Measurements from ENCODE around the gene GPN1.
"Not testable (repeated sequence)": the region's sequence is repeated elsewhere in the genome, so short reads cannot be mapped to it uniquely, and the experiment has no call there.

Gene GPN1

DNA sequence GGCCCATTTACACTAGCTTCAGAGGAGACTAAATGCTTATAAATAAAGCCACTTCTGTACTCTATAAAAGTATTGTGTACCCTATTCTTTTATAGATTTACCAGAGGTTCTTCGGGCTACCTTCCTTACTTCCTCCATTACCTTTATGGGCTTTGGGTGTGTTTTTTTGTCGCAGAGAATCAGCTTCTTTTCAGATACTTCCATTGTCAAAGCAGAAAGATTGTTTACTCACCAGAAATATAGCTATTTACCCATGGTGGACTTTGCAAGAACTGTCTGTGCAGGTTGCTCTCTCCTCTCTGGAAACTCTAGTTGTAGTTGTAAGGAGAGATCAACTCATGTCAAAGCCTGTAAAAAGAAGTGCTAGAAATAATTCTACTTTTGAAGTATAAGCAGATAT lies 14.9 kb upstream of the GPN1 start:
- no peak for TF ChIP-seq ZFX (IDR thresholded peaks at IDR 0.05)
- TF ChIP-seq, protein P1, sequence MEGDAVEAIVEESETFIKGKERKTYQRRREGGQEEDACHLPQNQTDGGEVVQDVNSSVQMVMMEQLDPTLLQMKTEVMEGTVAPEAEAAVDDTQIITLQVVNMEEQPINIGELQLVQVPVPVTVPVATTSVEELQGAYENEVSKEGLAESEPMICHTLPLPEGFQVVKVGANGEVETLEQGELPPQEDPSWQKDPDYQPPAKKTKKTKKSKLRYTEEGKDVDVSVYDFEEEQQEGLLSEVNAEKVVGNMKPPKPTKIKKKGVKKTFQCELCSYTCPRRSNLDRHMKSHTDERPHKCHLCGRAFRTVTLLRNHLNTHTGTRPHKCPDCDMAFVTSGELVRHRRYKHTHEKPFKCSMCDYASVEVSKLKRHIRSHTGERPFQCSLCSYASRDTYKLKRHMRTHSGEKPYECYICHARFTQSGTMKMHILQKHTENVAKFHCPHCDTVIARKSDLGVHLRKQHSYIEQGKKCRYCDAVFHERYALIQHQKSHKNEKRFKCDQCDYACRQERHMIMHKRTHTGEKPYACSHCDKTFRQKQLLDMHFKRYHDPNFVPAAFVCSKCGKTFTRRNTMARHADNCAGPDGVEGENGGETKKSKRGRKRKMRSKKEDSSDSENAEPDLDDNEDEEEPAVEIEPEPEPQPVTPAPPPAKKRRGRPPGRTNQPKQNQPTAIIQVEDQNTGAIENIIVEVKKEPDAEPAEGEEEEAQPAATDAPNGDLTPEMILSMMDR (conservative IDR thresholded peaks at IDR 0.05) = no peak
- H3K27ac ChIP-seq = no peak overlapping the region

DNA sequence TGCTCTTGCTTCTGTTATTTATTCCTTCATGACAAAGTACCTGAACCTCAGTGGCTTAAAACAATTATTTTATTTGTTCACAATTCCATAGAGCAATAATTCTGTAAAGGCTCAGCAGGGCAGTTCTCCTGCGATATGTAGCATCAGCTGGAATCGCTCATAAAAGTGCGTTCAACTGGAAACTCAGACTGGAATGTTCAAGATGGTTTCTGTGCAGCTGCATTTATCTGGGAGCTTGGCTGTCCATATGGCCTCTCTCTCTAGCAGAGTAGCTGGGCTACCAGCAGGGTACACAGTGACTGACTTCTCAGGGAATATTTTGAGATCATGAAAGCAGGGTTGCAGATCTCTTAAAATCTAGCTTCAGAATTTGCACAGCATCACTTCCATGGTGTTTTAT lies 13.5 kb upstream of the GPN1 start:
- no peak for TF ChIP-seq ZFX (IDR thresholded peaks at IDR 0.05)
- TF ChIP-seq, protein P1 (conservative IDR thresholded peaks at IDR 0.05) = no peak

DNA sequence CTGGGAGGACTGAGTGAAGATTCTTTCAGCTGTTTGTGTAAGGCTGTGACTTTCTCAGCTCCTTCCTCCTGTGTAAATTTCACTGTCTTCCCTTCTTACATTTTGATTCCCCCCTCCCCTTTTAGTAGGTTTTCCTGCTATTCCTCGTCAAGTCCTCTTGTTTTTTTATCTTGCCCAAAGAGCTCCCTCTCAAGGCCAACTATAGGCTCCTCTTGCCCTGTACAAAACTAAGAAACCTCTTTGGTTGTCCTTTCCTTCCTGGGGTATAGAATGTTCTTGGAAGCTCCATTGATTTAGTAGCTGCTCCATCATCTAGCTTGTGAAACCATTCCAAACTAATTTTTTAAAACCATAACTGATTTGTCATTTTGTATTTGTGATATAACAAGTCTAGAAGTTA lies 7.3 kb upstream of the GPN1 start:
- no peak for TF ChIP-seq ZFX (IDR thresholded peaks at IDR 0.05)
- TF ChIP-seq, protein P1 (conservative IDR thresholded peaks at IDR 0.05) = no peak
- no peak overlapping the region for H3K27ac ChIP-seq

More for the DNA sequence above, 13.5 kb upstream of the GPN1 start:
- H3K27ac ChIP-seq = no peak overlapping the region

DNA sequence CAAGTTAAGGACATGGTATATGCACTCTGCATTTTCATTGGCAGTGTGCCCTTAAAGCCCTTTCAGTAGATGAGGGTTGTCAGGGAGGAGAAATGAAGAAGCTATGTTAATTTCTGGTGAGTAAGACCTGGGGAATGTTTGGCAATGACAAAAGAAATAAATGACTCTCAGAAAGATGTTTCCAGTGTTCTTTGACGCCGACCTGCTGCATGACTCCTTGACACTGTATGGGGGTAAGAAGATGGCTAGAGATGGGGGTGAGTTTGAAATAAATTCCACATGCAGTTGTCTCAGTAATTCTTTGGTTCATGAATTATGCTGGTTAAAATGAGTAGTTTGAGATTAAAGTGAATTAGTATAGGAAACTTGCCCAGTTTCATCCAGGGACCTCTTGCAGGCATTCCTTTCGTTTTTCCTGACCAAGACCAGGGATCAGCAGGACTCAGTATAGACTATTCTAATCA lies 5.9 kb upstream of the GPN1 start:
- no peak overlapping the region for H3K27ac ChIP-seq
- no peak for TF ChIP-seq ZFX (IDR thresholded peaks at IDR 0.05)
- TF ChIP-seq, protein P1 (conservative IDR thresholded peaks at IDR 0.05) = no peak

DNA sequence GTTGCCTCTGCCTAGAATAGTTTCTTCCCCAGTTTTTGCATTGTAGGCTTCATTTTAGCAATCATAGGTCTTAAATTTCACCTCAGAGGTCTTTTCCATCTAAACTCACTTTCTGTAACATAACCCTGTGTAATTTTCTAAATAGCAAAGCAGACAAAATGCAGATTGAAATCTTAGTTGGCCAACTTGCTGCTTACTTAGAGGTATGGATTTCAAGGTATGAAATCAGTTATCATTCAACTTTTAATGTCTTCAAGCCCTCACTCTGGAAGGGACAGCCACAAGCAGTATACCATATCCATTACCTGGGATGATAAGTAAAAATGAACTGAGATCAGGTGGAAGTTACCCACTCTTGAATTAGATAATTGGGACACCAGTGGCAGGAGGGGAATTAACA lies 3.9 kb upstream of the GPN1 start:
- TF ChIP-seq ZFX (IDR thresholded peaks at IDR 0.05) = no peak
- TF ChIP-seq, protein P1 (conservative IDR thresholded peaks at IDR 0.05) = no peak
- H3K27ac ChIP-seq = no peak overlapping the region

DNA sequence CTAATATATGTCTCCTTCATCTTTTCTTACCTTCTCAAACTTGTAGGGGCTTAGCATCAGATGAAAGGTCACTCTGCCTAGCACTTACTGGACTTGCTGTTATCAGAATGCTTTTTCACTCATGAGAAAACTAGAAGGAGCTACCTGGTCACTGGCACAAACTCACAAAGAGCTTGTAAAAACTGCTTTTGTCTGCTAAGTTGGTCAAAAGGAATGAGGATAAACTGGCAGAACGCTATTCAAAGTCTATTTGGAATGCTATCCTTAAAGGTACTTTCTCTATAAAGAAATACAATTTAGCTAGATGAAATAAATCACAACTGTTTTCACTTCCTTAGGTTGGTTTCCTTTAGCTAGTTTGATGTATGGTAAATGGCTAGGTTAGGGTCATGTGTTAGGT lies 2.5 kb upstream of the GPN1 start:
- H3K27ac ChIP-seq = not testable (repeated sequence)

DNA sequence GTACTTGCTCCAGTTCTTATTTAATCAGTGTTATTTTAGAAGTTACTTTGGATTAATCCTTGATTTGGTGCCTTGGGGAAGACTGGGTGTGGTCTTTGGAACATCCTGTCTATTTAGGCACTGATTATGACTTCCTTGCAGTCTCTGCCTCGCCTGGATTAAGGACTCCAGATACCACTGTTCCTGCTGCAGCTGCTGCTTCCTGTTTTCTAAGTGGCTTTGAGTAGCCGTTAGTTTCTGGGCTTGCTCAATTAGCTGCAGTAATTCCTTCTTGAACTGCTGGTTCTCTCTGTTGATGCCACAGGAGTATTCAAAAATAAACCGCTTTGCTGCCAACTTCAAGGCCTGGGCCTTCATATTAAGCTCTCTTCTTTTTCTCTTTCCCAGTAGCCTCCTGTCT lies 1.9 kb upstream of the GPN1 start:
- H3K27ac ChIP-seq = not testable (repeated sequence)

DNA sequence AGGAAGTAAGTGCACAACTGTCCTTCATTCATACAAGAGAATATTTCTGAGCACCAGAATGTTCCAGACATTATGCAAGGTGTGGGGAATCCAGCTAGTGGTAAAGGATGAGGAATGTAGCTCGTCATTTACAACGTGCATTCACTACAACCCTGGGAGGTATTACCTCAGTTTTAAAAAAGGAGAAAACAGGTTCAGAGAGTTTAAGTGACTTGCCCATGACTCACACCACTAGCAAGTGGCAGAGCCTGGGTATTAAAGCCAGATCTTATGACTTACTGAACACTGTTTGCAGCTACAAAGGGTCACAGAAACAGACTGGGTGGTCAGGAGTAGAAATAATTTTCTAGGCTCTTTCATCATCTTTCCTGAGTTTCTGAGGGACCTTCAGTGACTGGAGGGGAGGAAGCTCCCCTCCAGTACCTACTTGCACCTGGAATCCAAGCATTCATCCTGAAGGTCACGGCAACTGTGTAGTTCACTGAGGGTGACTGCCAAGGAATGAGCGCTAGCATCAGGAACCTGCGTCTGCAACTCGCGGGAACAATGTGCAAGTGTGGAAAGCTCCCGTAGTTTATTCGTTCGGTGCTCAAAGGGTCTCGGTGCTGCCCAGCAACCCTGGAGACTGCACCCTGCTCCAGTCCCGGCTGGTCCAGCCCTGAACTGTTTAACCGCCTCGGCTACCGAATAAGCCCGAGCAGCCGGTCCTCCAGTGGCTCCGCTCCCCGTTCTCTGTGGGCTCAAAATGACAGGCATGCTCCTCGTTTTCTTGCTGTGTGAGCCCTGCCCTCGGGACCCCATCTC lies 685 bp upstream of the GPN1 start:
- peak overlapping the region; percentile 88 for H3K27ac ChIP-seq

DNA sequence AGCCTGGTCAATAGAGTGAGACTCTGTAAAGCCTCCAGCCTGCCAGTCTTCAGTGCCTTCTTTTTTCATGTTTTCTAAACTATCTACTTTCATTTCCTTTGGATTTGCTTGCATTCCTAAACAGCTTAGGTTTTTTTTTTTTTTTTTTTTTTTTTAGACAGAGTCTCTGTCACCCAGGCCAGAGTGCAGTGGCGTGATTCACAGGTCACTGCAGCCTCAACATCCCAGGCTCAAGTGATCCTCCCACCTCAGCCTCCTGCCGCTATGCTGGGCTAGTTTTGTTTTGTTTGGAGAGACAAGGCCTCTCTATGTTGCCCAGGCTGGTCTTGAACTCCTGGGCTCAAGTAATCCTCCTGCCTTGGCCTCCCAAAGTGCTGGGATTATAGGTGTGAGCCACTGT lies 1.4 kb downstream of the GPN1 start:
- not testable (repeated sequence) for H3K27ac ChIP-seq

More for the DNA sequence above, 685 bp upstream of the GPN1 start:
- TF ChIP-seq, protein P1 (conservative IDR thresholded peaks at IDR 0.05) = no peak
- TF ChIP-seq ZFX (IDR thresholded peaks at IDR 0.05) = no peak
